ENCODE data around the gene BCL11A. TPM values are rescaled to one million over a fixed set of nuclear protein-coding genes. Genes with fewer than 3 reads are reported as not detected.

BCL11A gene
- total and polyA plus RNA-seq, 4 donors, result 0.97 to 4.4 (median 2.0) TPM; not detected in 1

DNA sequence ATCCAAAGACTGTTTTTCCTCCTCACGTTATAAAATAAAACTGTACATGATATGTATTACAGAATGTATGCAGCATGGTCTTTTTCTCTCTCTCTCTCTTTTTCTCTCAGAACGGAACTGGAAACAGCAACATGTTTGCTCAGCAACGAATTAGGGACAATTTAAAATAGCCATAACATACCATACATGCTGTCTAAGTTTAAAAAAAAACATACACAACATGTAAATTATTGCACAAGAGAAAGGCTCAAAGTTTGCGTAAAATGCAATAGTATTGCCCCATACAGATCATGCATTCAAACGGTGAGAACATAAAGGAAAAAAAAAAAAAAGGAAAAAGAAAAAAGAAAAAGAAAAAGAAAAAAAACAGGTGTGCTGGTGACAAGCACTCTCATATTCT lies 93.6 kb downstream of the BCL11A start:
- intact Hi-C loops (cut with DNase I), result no loop called here
- Histone ChIP-seq H3K36me3 (ENCODE audit: control insufficient read depth in 1 of 2, insufficient read depth in 2 of 2, low read length in 1 of 2) (no peaks in the 10 kb centered on the region), H3K27ac (ENCODE audit: low read depth in 1 of 2, low read length in 2 of 2) (no peak overlapping the region), H3K27me3 (ENCODE audit: control insufficient read depth in 1 of 2, insufficient read depth in 2 of 2, low read length in 1 of 2) (no peaks in the 10 kb centered on the region), H3K4me1 (ENCODE audit: control insufficient read depth in 1 of 2, insufficient read depth in 2 of 2, low read length in 2 of 2) (no peaks in the 10 kb centered on the region), H3K4me3 (ENCODE audit: low read length in 2 of 2) (no peak overlapping the region), H3K9me3 (ENCODE audit: control insufficient read depth, low read length) (no peaks in the 10 kb centered on the region)
- 70 to 75% methylated on average over 5 of the region's 5 CpGs for WGBS, 2 donors
- ATAC-seq (ENCODE audit: low FRiP score), result no peak
- DNase-seq, result no peak

DNA sequence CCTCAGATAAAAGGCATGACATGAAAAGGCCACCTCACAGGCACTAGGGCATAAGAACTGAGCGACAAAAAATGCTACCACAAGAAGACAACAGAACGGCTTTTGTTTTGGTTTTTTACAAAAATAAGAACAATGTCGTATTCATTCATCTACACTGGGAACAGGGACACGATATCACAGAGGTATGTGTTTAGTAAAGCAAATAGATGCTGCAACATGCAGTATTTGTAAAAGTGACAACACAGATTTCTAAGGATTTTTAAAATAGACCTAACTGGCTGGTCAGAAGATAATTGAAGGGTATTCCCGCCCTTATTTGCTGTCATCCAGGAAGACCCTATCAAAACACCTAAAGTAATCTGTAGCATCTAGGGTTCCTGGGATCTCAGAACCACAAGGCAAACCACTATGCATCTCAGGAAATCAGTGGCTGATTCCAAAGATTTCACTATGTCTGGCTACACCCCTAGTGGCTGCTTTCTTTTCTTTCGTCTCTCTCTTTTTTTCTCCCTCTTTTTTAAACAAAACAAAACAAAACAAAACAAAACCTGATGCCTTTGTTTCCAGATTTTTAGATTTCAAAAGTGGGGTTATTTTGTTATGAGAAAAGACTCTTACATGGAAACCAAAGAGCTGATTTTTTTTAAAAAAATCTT lies 97.2 kb downstream of the BCL11A start:
- H3K4me3 ChIP-seq (ENCODE audit: low read length in 2 of 2), result no peak overlapping the region
- WGBS, 2 donors, result 88 to 95% methylated on average over 6 of the region's 6 CpGs
- no peak for ATAC-seq (ENCODE audit: low FRiP score)
- H3K27ac ChIP-seq (ENCODE audit: low read depth in 1 of 2, low read length in 2 of 2), result no peak overlapping the region
- DNase-seq, result no peak
- no peaks in the 10 kb centered on the region for H3K9me3 ChIP-seq (ENCODE audit: control insufficient read depth, low read length)
- H3K36me3 ChIP-seq (ENCODE audit: control insufficient read depth in 1 of 2, insufficient read depth in 2 of 2, low read length in 1 of 2), result no peaks in the 10 kb centered on the region
- intact Hi-C loops (cut with DNase I), result no loop called here
- no peaks in the 10 kb centered on the region for H3K4me1 ChIP-seq (ENCODE audit: control insufficient read depth in 1 of 2, insufficient read depth in 2 of 2, low read length in 2 of 2)
- no peaks in the 10 kb centered on the region for H3K27me3 ChIP-seq (ENCODE audit: control insufficient read depth in 1 of 2, insufficient read depth in 2 of 2, low read length in 1 of 2)

DNA sequence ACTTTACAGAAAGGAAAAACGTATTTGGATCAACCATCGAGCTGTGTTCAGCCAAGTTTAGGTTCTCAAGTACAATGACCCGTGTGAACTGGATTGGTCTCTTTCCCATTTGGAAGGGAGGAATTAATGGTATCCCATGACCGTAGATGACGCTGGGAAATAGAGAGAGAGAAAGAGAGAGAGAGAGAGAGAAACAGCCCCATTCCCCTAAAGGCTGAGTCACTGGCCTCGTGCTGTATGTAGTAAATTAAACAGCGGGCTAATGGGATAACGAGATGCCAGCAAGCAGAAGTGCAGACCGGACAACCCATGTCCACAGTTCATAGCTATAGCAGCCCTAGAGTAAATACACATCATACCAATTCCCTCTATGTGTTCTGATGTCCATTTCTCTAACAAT lies 99.6 kb downstream of the BCL11A start:
- H3K27me3 ChIP-seq (ENCODE audit: control insufficient read depth in 1 of 2, insufficient read depth in 2 of 2, low read length in 1 of 2), result no peaks in the 10 kb centered on the region
- H3K4me3 ChIP-seq (ENCODE audit: low read length in 2 of 2), result no peak overlapping the region
- DNase-seq, result no peak
- no peaks in the 10 kb centered on the region for H3K36me3 ChIP-seq (ENCODE audit: control insufficient read depth in 1 of 2, insufficient read depth in 2 of 2, low read length in 1 of 2)
- whole genome bisulfite sequencing, 2 donors, result 93 to 95% methylated on average over 9 of the region's 9 CpGs
- no peaks in the 10 kb centered on the region for H3K4me1 ChIP-seq (ENCODE audit: control insufficient read depth in 1 of 2, insufficient read depth in 2 of 2, low read length in 2 of 2)
- H3K9me3 ChIP-seq (ENCODE audit: control insufficient read depth, low read length), result no peaks in the 10 kb centered on the region
- intact Hi-C loops (cut with DNase I), result no loop called here
- ATAC-seq (ENCODE audit: low FRiP score), result no peak
- no peak overlapping the region for H3K27ac ChIP-seq (ENCODE audit: low read depth in 1 of 2, low read length in 2 of 2)

DNA sequence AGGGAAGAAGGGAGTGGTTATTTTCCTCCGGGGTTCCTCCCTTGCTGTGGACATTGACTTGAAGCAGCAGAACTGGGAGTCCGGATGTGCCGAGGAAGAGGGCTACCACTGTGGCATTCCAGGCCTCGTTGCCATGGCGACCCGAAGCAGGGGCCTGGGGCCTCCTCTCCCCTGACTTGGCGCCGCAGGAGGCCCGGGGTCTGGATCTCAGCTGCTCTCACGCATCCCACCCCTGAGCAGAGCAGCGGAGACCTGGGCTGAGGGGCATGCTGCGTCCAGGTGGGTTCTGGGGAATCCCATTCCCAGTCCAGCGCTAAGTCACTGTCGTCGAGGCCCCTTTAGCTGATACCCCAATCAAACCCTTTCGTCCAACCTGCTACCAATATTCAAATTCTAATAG lies 100.2 kb downstream of the BCL11A start:
- no peak overlapping the region for H3K4me3 ChIP-seq (ENCODE audit: low read length in 2 of 2)
- intact Hi-C loops (cut with DNase I), result no loop called here
- no peak overlapping the region for H3K27ac ChIP-seq (ENCODE audit: low read depth in 1 of 2, low read length in 2 of 2)
- ATAC-seq (ENCODE audit: low FRiP score) (no peak), DNase-seq (no peak)
- H3K36me3 ChIP-seq (ENCODE audit: control insufficient read depth in 1 of 2, insufficient read depth in 2 of 2, low read length in 1 of 2), result no peaks in the 10 kb centered on the region
- no peaks in the 10 kb centered on the region for H3K9me3 ChIP-seq (ENCODE audit: control insufficient read depth, low read length)
- WGBS, 2 donors, result 73 to 75% methylated on average over 16 of the region's 16 CpGs
- no peaks in the 10 kb centered on the region for H3K27me3 ChIP-seq (ENCODE audit: control insufficient read depth in 1 of 2, insufficient read depth in 2 of 2, low read length in 1 of 2)
- H3K4me1 ChIP-seq (ENCODE audit: control insufficient read depth in 1 of 2, insufficient read depth in 2 of 2, low read length in 2 of 2), result no peaks in the 10 kb centered on the region

DNA sequence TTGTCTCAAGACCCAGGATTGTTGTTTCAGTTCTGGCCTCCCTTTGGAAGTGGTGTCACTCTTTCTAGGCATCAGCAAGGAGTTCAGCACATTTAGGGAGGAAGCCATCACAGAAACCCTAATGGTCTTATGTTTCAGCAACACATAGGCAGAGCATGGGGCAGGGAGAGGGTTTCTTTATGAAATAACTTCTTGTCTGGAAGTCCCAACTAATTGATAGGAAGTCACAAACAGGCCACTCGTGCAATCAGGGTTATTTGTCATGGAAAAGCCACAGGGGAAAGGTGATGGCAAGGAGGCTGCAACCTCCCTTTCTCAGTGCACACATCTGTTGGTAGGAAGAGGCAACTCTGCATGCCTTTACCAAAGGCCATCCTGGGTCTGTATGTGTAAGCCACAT lies 103.0 kb downstream of the BCL11A start:
- DNase-seq (no peak), ATAC-seq (ENCODE audit: low FRiP score) (no peak)
- WGBS, 2 donors, result 90 to 93% methylated on average over 1 of the region's 1 CpG
- Histone ChIP-seq H3K4me1 (ENCODE audit: control insufficient read depth in 1 of 2, insufficient read depth in 2 of 2, low read length in 2 of 2) (no peaks in the 10 kb centered on the region), H3K9me3 (ENCODE audit: control insufficient read depth, low read length) (no peaks in the 10 kb centered on the region), H3K4me3 (ENCODE audit: low read length in 2 of 2) (no peak overlapping the region), H3K36me3 (ENCODE audit: control insufficient read depth in 1 of 2, insufficient read depth in 2 of 2, low read length in 1 of 2) (no peaks in the 10 kb centered on the region), H3K27me3 (ENCODE audit: control insufficient read depth in 1 of 2, insufficient read depth in 2 of 2, low read length in 1 of 2) (no peaks in the 10 kb centered on the region), H3K27ac (ENCODE audit: low read depth in 1 of 2, low read length in 2 of 2) (no peak overlapping the region)
- intact Hi-C loops (cut with DNase I), result no loop called here

DNA sequence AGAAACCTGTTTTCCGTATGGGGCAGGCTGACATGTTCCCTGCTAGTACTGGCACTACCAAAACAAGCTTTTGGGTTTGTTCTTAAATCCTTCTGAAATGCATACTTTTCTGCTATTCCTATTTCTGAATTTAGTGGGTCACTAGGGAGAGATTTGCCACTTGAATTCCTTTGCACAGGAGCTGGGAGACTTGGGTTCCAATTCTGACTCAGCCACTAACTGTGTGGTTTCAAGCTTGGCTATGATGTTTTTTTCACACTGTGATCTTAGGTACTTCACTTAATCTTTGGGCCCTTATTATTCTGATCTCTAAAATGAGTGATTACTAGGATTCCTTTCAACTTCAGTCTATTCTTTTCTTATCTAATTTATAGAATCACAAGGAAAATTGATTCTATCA lies 105.5 kb downstream of the BCL11A start:
- Histone ChIP-seq H3K27me3 (ENCODE audit: control insufficient read depth in 1 of 2, insufficient read depth in 2 of 2, low read length in 1 of 2) (no peaks in the 10 kb centered on the region), H3K27ac (ENCODE audit: low read depth in 1 of 2, low read length in 2 of 2) (no peak overlapping the region), H3K4me1 (ENCODE audit: control insufficient read depth in 1 of 2, insufficient read depth in 2 of 2, low read length in 2 of 2) (no peaks in the 10 kb centered on the region), H3K4me3 (ENCODE audit: low read length in 2 of 2) (no peak overlapping the region), H3K36me3 (ENCODE audit: control insufficient read depth in 1 of 2, insufficient read depth in 2 of 2, low read length in 1 of 2) (no peaks in the 10 kb centered on the region), H3K9me3 (ENCODE audit: control insufficient read depth, low read length) (no peaks in the 10 kb centered on the region)
- intact Hi-C loops (cut with DNase I), result no loop called here
- WGBS, 2 donors, result 85 to 89% methylated on average over 1 of the region's 1 CpG
- ATAC-seq (ENCODE audit: low FRiP score), result no peak
- DNase-seq, result no peak

DNA sequence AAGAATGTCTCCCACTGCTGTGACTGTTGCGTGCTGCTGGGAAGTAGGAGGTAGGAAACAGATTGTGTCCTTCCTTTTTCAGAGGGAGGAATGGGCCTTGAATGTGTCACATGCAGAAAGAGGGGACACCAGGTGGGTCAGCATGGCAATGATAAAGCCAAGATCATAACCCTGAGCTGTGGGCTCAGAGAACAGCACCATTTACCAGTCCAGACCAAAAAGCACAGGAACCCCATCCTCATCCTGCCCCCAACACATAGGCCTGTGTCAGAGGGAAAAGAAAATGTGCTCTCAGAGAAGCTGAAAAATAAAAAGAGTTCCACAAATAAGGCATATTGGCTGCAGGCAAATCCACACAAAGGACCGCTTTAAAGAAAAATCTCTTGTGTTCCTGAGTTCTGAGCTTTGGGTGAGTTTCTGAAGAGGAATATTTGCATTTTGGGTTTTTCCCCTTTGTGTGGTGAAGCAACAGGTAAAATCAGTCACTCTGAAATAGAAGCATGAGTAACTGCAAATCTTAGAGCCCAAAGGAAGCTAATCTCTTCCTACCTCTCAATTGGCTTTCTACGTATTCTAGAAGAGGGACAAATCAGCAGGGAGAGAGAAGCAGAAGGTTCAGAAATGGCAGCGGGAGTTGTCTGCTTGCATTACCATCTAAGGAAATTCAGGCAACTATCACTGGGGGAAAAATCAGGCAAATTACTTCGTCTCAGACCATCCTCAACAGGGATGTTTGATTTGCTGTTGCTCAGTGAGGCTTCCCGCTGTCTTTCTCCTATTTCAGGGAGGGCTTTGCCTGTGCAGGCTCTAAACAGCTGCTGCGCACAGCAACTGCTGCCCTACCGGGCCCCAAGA lies 106.8 kb downstream of the BCL11A start:
- no peaks in the 10 kb centered on the region for H3K36me3 ChIP-seq (ENCODE audit: control insufficient read depth in 1 of 2, insufficient read depth in 2 of 2, low read length in 1 of 2)
- WGBS, 2 donors, result 96% methylated on average over 8 of the region's 8 CpGs

DNA sequence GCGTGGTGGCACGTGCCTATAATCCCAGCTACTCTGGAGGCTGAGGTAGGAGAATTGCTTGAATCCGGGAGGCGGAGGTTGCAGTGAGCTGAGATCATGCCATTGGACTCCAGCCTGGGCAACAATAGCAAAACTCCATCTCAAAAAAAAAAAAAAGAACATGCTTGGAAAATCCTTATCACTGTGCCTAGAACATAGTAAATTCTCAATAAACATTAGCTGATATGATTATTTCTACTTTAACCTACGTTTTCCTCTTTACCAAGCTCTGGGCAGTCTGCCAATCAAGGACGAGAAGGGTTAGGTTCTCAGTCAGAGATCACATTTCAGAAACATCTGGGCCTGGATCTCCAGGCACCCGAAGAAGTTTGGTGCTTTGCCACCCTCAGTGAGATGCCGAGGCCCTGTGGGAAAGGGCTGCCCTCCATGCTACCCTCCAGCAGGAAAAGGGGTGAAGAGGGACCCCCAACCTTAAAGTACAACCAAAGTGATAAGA lies 107.7 kb downstream of the BCL11A start:
- H3K4me1 ChIP-seq (ENCODE audit: control insufficient read depth in 1 of 2, insufficient read depth in 2 of 2, low read length in 2 of 2), result no peaks in the 10 kb centered on the region
- 28 to 35% methylated on average over 8 of the region's 8 CpGs for WGBS, 2 donors
- no peaks in the 10 kb centered on the region for H3K27me3 ChIP-seq (ENCODE audit: control insufficient read depth in 1 of 2, insufficient read depth in 2 of 2, low read length in 1 of 2)
- no peaks in the 10 kb centered on the region for H3K9me3 ChIP-seq (ENCODE audit: control insufficient read depth, low read length)
- no peak overlapping the region for H3K27ac ChIP-seq (ENCODE audit: low read depth in 1 of 2, low read length in 2 of 2)
- H3K36me3 ChIP-seq (ENCODE audit: control insufficient read depth in 1 of 2, insufficient read depth in 2 of 2, low read length in 1 of 2), result no peaks in the 10 kb centered on the region
- H3K4me3 ChIP-seq (ENCODE audit: low read length in 2 of 2), result no peak overlapping the region
- intact Hi-C loops (cut with DNase I), result no loop called here
- ATAC-seq (ENCODE audit: low FRiP score), result no peak
- no peak for DNase-seq

More for the DNA sequence above, 106.8 kb downstream of the BCL11A start:
- H3K9me3 ChIP-seq (ENCODE audit: control insufficient read depth, low read length), result no peaks in the 10 kb centered on the region
- no peak for ATAC-seq (ENCODE audit: low FRiP score)
- no peak for DNase-seq
- no peak overlapping the region for H3K27ac ChIP-seq (ENCODE audit: low read depth in 1 of 2, low read length in 2 of 2)
- H3K4me1 ChIP-seq (ENCODE audit: control insufficient read depth in 1 of 2, insufficient read depth in 2 of 2, low read length in 2 of 2), result no peaks in the 10 kb centered on the region
- no peaks in the 10 kb centered on the region for H3K27me3 ChIP-seq (ENCODE audit: control insufficient read depth in 1 of 2, insufficient read depth in 2 of 2, low read length in 1 of 2)
- no peak overlapping the region for H3K4me3 ChIP-seq (ENCODE audit: low read length in 2 of 2)
- intact Hi-C loops (cut with DNase I), result no loop called here

DNA sequence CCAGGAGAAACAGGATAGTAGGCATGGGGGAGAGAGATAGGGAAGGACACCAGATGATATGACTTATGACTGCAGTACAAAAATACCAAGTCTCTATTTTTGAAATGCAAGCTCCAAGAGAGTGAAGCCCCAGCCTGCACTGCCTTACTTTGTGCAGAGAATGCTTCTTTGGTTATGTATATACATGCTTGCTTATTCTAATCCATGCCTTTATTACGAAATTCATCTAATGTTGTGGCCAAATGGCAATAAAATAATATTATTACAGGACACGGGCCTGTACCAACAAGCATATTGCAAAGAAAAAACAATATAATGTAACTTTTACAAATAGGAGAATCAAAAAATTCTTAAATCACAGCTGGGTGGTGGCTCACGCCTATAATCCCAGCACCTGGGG lies 110.8 kb downstream of the BCL11A start:
- Histone ChIP-seq H3K9me3 (ENCODE audit: control insufficient read depth, low read length) (peaks cover 2% of the 10 kb centered on the region), H3K4me1 (ENCODE audit: control insufficient read depth in 1 of 2, insufficient read depth in 2 of 2, low read length in 2 of 2) (no peaks in the 10 kb centered on the region), H3K36me3 (ENCODE audit: control insufficient read depth in 1 of 2, insufficient read depth in 2 of 2, low read length in 1 of 2) (no peaks in the 10 kb centered on the region), H3K27ac (ENCODE audit: low read depth in 1 of 2, low read length in 2 of 2) (no peak overlapping the region), H3K27me3 (ENCODE audit: control insufficient read depth in 1 of 2, insufficient read depth in 2 of 2, low read length in 1 of 2) (peaks cover 0 to 3% of the 10 kb centered on the region in 2 donors), H3K4me3 (ENCODE audit: low read length in 2 of 2) (no peak overlapping the region)
- WGBS, 2 donors, result 78 to 85% methylated on average over 3 of the region's 3 CpGs
- intact Hi-C loops (cut with DNase I), result no loop called here
- no peak for ATAC-seq (ENCODE audit: low FRiP score)
- no peak for DNase-seq
